ENCODE data around the gene PFAS. TPM values are rescaled to one million over a fixed set of nuclear protein-coding genes. Genes with fewer than 3 reads are reported as not detected.
A peak's percentile ranks its signal among the peaks of the same experiment; 100 is the strongest.

The PFAS gene
- total RNA-seq, 1 donor from 2014 or later = 208 TPM

DNA sequence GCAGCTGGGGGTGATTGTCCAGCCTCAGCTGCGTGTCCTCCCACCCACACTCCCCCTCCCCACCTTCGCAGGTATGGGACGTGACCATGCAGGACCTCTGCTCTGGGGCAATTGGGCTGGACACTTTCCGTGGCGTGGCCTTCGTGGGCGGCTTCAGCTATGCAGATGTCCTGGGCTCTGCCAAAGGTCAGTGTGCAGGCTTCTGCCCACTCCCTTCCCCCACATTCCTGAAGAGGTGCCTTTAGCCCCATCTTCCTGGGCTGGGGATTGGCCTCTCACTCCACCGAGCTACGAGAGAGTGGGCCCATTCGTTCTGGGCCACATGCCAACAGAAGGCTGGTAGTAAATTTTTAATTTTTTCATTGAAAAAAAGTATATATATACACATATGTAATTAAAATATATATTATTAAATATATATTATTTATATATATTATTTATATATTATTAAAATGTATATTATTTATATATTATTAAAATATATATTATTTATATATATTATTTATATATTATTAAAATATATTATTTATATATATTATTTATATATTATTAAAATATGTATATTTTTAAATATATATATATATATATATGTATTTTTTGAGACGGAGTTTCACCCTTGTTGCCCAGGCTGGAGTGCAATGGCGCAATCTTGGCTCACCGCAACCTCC, 18.5 kb downstream of the PFAS start:
- Mint-ChIP-seq H3K4me1 (no peaks in the 10 kb centered on the region), H3K27me3 (no peaks in the 10 kb centered on the region), H3K4me3 (no peak overlapping the region), H3K27ac (no peak overlapping the region), H3K36me3 (ENCODE audit: low read depth) (peaks cover 53% of the 10 kb centered on the region), H3K9me3 (no peaks in the 10 kb centered on the region)
- intact Hi-C loops (cut with micrococcal nuclease) = no loop called here
- no peak for DNase-seq

DNA sequence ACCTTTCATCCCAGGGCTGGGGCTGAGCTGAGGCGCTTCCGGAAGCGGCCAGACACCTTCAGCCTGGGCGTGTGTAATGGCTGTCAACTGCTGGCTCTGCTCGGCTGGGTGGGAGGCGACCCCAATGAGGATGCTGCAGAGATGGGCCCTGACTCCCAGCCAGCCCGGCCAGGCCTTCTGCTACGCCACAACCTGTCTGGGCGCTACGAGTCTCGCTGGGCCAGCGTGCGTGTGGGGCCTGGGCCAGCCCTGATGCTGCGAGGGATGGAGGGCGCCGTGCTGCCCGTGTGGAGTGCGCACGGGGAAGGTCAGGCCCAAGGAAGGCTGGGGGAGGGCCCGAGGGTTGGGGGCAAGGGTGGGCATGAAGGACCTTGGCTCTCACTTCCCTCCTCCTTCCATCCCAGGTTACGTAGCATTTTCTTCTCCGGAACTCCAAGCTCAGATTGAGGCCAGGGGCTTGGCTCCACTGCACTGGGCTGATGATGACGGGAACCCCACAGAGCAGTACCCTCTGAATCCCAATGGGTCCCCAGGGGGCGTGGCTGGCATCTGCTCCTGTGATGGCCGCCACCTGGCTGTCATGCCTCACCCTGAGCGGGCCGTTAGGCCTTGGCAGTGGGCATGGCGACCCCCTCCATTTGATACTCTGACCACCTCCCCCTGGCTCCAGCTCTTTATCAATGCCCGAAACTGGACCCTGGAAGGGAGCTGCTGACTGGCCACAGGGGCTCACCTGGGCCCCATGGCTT, 19.6 kb downstream of the PFAS start:
- H3K4me1 Mint-ChIP-seq = no peaks in the 10 kb centered on the region
- no peak overlapping the region for H3K27ac Mint-ChIP-seq
- no peak overlapping the region for H3K4me3 Mint-ChIP-seq
- no peaks in the 10 kb centered on the region for H3K27me3 Mint-ChIP-seq
- no peaks in the 10 kb centered on the region for H3K9me3 Mint-ChIP-seq
- no peak for DNase-seq
- intact Hi-C loops (cut with micrococcal nuclease) = no loop called here
- H3K36me3 Mint-ChIP-seq (ENCODE audit: low read depth) = peaks cover 46% of the 10 kb centered on the region

DNA sequence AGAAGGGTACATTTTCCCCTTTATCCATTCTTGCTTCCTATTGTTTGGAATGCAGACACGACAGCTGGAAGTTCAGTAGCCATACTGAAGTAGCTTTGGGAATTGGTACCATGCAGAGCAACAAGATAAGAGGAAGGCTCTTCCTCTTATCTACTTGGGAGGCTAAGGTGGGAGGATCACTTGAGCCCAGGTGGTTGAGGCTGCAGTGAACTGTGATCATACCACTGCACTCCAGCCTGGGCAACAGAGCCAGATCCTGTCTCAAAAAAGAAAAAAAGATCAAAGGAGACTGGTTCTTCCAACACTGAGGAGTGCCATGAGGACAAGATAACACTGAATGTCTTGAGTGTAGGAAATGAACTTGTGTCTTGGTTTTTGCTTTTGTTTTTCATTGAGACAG, 23.3 kb downstream of the PFAS start:
- intact Hi-C loops (cut with micrococcal nuclease) = no loop called here
- H3K36me3 Mint-ChIP-seq (ENCODE audit: low read depth) = peaks cover 23% of the 10 kb centered on the region
- no peaks in the 10 kb centered on the region for H3K4me1 Mint-ChIP-seq
- no peaks in the 10 kb centered on the region for H3K27me3 Mint-ChIP-seq
- no peaks in the 10 kb centered on the region for H3K9me3 Mint-ChIP-seq
- DNase-seq = no peak
- H3K4me3 Mint-ChIP-seq = no peak overlapping the region
- no peak overlapping the region for H3K27ac Mint-ChIP-seq

DNA sequence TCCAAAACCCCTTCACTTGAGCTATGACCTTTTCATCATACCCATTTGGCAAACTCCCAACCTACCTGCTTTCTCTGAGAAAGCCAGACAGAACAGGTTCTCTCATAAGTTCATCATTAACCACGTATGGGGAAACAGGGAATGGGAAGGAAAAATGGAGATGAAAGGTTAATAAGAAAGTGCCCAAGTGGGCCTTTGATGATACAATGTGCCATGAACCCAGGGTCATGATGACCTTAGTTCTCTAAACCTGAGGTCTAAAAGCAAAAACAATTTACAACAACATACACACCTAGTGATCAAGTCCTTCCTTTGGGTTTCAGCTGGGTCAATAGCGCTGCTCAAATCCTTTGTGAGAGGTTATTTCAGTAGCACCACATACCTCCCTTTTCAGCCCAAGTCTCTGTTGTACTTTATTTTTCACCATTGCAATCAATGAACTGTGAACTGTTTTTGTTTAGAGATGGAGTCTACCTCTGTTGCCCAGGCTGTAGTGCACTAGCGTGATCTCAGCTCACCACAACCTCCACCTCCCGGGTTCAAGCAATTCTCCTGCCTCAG, 24.9 kb downstream of the PFAS start:
- intact Hi-C loops (cut with micrococcal nuclease) = no loop called here
- Mint-ChIP-seq H3K36me3 (ENCODE audit: low read depth) (peaks cover 21% of the 10 kb centered on the region), H3K27ac (no peak overlapping the region), H3K4me1 (no peaks in the 10 kb centered on the region), H3K27me3 (no peaks in the 10 kb centered on the region), H3K9me3 (no peaks in the 10 kb centered on the region), H3K4me3 (no peak overlapping the region)
- no peak for DNase-seq

DNA sequence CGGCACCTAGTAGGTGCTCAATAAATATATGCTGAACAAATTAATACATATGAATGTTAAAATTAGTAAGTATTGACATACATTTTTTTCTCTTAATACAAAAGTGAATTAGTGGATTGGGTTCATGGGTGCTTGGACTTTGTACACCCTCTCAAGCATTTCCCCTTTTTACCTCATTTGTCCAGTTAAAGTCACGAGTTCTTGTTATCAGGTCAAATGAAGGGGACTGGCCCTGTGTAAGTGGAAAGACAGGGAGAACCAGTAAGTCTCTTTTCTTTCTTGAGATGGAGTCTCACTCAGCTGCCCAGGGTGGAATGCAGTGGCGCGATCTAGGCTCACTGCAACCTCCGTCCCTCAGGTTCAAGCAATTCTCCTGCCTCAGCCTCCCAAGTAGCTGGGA, 25.7 kb downstream of the PFAS start:
- H3K27ac Mint-ChIP-seq = no peak overlapping the region
- H3K27me3 Mint-ChIP-seq = no peaks in the 10 kb centered on the region
- H3K36me3 Mint-ChIP-seq (ENCODE audit: low read depth) = peaks cover 17% of the 10 kb centered on the region
- no peaks in the 10 kb centered on the region for H3K9me3 Mint-ChIP-seq
- H3K4me3 Mint-ChIP-seq = no peak overlapping the region
- no peak for DNase-seq
- intact Hi-C loops (cut with micrococcal nuclease) = no loop called here
- H3K4me1 Mint-ChIP-seq = peaks cover 2% of the 10 kb centered on the region

DNA sequence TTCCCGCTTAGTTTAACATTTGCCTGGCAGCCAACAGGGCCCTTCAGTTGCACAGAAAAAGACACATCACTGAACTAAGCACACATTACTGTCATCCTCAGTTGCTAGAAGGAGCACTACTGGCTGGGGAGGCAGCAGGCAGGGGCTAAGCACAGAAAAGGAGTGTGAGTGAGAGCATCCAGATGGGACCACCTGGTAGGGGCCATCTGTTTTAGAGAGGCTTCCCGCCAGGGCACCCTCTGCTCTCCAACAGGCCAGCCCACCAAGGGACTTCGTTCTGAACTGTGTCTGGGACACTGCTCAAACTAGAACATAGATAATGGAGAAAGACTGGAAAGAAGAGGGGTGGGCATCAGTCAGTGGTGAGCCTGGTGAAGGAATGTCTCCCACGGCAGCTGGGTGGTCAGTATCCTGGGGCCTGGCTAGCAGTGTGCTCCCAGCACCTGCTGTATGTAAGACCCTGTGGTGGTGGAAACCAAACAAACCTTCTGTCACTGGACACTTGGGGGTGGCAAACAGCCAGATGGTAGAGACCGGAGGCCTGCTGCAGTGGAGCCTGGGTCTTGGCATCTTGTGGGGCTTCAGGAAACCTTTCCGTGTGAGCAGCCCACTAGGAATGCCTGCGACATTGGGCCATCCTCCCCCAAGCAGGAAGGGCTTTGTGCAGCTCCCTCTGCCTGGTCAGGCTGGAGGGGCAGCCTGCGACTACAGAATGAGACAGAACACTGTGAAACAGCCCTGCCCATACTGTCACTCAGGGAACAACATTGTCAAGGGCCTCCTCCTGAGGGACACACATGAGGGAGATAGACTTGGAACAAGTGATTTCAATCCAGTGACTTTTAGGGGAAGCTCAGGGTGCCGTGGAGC, 26.6 kb downstream of the PFAS start:
- H3K27me3 Mint-ChIP-seq = no peaks in the 10 kb centered on the region
- intact Hi-C loops (cut with micrococcal nuclease) = no loop called here
- peaks cover 10% of the 10 kb centered on the region for H3K36me3 Mint-ChIP-seq (ENCODE audit: low read depth)
- H3K4me1 Mint-ChIP-seq = peaks cover 2% of the 10 kb centered on the region
- no peak overlapping the region for H3K4me3 Mint-ChIP-seq
- no peak for DNase-seq
- H3K27ac Mint-ChIP-seq = no peak overlapping the region
- no peaks in the 10 kb centered on the region for H3K9me3 Mint-ChIP-seq

DNA sequence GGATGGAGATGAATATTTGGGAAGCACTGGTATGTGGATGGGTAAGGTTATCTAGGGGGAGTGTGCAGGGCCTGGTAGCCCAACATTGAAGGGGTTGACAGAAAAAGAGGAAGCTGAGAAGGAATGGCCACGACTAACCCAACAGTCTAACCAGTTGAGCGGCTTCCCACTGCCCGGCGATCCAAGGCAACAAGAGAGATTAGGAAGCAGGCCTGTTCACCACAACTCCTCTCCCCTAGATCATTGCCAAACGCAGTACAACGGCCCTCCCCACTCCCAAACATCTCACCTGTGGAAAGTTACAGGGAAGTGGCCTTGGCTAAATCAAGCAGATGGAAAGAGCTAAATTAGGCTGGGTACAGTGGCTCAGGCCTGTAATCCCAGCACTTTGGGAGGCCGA, 28.2 kb downstream of the PFAS start:
- no peaks in the 10 kb centered on the region for H3K9me3 Mint-ChIP-seq
- peaks cover 2% of the 10 kb centered on the region for H3K36me3 Mint-ChIP-seq (ENCODE audit: low read depth)
- H3K27me3 Mint-ChIP-seq = no peaks in the 10 kb centered on the region
- H3K27ac Mint-ChIP-seq = no peak overlapping the region
- no peak for DNase-seq
- no peak overlapping the region for H3K4me3 Mint-ChIP-seq
- intact Hi-C loops (cut with micrococcal nuclease) = no loop called here
- peaks cover 2% of the 10 kb centered on the region for H3K4me1 Mint-ChIP-seq

DNA sequence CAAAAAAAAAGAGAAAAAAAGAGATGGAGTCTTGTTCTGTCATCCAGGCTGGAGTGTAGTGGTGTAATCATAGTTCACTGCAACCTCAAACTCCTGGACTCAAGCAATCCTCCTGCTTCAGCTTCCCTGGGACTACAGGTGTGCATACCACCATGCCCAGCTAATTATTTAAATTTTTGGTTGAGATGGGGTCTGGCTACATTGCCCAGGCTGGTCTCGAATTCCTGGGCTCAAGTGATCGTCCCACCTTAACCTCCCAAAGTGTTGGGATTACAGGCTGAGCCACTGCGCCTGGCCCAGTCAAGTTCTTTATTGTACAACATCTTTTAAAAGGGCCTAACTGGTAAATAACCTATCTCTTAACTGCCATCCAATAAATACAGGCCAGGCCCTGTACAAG, 33.3 kb downstream of the PFAS start:
- no peak overlapping the region for H3K27ac Mint-ChIP-seq
- intact Hi-C loops (cut with micrococcal nuclease) = loop anchor here (10.0 kb wide), 1 partner anchor 348 kb away; the partner anchor contains the start of genes CNTROB and TRAPPC1
- DNase-seq = no peak
- H3K36me3 Mint-ChIP-seq (ENCODE audit: low read depth) = no peaks in the 10 kb centered on the region
- H3K4me3 Mint-ChIP-seq = no peak overlapping the region
- H3K9me3 Mint-ChIP-seq = no peaks in the 10 kb centered on the region
- H3K27me3 Mint-ChIP-seq = no peaks in the 10 kb centered on the region
- H3K4me1 Mint-ChIP-seq = peaks cover 8% of the 10 kb centered on the region

DNA sequence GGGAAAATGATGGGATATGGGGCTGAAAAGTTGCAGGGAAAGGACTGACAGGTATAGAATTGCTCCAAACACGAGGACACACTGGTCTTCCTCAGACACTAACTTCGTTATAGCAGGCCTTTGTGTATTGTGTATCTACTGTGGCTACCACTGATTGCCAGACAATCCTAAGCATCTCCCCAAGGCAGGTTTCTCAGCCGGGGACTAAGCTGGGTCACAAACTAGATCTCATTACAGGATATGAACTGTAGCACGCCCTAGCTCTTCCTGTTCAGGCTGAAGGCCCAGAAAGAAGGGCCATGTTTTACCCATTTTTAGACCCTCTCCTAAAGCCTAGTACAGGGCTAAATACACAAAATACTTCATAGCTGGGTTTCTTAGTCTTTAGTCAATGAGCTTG, 34.3 kb downstream of the PFAS start:
- no peaks in the 10 kb centered on the region for H3K27me3 Mint-ChIP-seq
- H3K4me3 Mint-ChIP-seq = no peak overlapping the region
- no peaks in the 10 kb centered on the region for H3K36me3 Mint-ChIP-seq (ENCODE audit: low read depth)
- H3K27ac Mint-ChIP-seq = no peak overlapping the region
- DNase-seq = no peak
- intact Hi-C loops (cut with micrococcal nuclease) = loop anchor here (10.0 kb wide), 1 partner anchor 349 kb away; the partner anchor contains the start of genes CNTROB and TRAPPC1
- peaks cover 13% of the 10 kb centered on the region for H3K4me1 Mint-ChIP-seq
- no peaks in the 10 kb centered on the region for H3K9me3 Mint-ChIP-seq

DNA sequence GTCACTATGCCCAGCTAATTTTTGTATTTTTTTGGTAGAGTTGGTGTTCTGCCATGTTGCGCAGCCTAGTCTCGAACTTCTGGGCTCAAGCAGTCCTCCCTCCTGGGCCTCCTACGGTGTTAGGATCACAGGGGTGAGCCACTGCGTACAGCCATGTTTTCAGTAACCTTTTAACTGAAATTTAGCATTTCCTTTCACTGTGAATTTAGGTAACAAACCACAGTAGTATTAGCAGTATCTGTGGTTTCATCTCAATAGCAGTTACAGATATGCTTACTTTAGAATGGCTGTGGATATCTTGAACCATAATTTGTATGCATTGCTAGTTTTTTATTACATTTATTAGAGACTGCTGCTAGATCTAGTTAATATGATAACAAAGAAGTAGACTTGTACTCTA, 35.0 kb downstream of the PFAS start:
- peaks cover 14% of the 10 kb centered on the region for H3K4me1 Mint-ChIP-seq
- no peak overlapping the region for H3K27ac Mint-ChIP-seq
- intact Hi-C loops (cut with micrococcal nuclease) = loop anchor here (10.0 kb wide), 1 partner anchor 349 kb away; the partner anchor contains the start of genes CNTROB and TRAPPC1
- H3K36me3 Mint-ChIP-seq (ENCODE audit: low read depth) = no peaks in the 10 kb centered on the region
- no peaks in the 10 kb centered on the region for H3K27me3 Mint-ChIP-seq
- H3K4me3 Mint-ChIP-seq = no peak overlapping the region
- no peaks in the 10 kb centered on the region for H3K9me3 Mint-ChIP-seq
- no peak for DNase-seq

DNA sequence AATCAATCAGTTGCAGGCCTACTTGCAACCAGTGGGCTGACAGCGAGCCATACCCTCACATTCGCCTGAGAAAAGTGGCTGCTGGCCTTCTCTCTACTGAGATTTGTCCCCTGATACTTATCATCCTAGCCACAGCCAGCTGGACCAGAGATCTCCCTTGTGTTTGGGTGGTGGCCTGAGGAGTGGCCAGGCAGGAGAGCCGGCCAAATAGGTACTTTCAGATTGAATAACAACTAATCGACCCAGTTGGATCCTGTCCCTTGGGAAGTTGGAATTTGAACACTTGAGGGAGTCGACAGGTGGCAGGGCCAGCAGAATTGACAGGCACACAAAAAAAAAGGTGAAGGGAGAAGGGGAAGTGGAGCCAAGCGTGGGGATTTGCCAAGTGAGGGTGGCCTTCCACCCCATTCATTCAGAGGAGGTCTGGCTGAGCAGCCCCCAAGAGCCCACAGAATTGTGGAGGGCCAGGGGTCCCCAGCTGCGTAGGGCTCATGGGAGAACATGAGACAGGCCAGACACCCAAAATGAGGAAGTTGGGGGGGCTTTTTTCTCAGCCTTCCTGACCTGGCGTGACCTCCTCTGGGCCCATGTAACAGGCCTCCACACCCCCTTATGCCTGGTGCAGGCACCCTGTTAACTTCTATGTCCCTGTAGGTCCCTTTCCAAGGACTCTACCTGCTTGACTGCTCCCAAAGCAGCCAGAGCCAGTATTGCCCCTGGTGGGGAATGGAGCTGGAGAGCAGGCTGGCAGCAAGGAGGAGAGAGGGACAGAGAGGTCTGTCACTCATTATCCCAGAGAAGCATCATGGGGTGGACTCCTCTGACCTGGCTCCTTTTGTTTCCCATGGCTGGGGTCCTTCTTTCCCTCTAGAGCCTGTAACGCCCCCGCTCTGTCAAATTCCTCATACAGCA, 36.4 kb downstream of the PFAS start:
- Mint-ChIP-seq H3K4me3 (no peak overlapping the region), H3K36me3 (ENCODE audit: low read depth) (peaks cover 6% of the 10 kb centered on the region), H3K27ac (no peak overlapping the region), H3K9me3 (no peaks in the 10 kb centered on the region), H3K4me1 (peaks cover 26% of the 10 kb centered on the region), H3K27me3 (no peaks in the 10 kb centered on the region)
- DNase-seq = no peak
- intact Hi-C loops (cut with micrococcal nuclease) = loop anchor here (10.0 kb wide), 1 partner anchor 351 kb away; the partner anchor contains the start of genes CNTROB and TRAPPC1

DNA sequence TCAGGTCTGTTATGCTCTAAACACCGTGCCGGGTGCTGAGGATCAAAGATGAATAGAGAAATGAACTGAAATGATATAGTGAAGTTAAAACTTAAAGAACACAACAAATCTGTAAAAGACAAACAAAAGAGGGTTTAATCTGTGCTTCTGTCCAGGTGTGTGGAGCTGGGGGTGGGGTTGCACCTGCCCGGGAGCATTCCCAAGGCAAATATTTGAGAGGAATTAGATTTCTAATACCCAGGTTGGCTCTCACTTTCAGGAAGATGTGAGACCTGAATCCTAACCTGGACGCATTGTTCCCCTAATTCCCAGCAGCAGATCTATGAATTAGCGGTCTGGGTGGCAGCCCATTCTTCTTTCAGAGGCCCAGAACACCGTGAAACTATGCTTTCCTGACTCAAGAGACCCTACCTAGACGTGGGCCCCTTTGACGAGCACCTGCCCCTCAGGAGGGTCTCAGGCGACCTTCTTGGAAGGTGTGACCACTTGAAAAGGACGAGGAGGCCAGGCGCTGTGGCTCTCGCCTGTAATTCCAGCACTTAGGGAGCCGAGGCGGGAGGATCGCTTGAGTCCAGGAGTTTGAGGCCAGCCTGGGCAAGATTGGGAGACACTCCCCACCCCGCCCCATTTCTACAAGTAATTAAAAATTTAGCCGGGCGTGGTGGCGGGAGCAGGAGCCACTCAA, 38.7 kb downstream of the PFAS start:
- no peak for DNase-seq
- no peaks in the 10 kb centered on the region for H3K9me3 Mint-ChIP-seq
- H3K4me1 Mint-ChIP-seq = peaks cover 32% of the 10 kb centered on the region
- H3K36me3 Mint-ChIP-seq (ENCODE audit: low read depth) = peaks cover 6% of the 10 kb centered on the region
- H3K27me3 Mint-ChIP-seq = no peaks in the 10 kb centered on the region
- intact Hi-C loops (cut with micrococcal nuclease) = loop anchor here (1.0 to 10.0 kb wide), 3 partner anchors 38 to 353 kb away; partner anchors contain the start of genes CNTROB, PFAS and TRAPPC1
- H3K4me3 Mint-ChIP-seq = peak overlapping the region; percentile 99
- peak overlapping the region; percentile 96 for H3K27ac Mint-ChIP-seq
